GM12878 (cell line): ENCODE data around the gene KRTAP10-10. TPM values are rescaled to one million over a fixed set of nuclear protein-coding genes. Genes with fewer than 3 reads are reported as not detected.

Experiments
- ATAC-seq: fragments of 200-7000 bp; cut with Tn5 transposase; 3 replicates; pipeline ENCODE4 v1.9.1; 2020; ENCODE audit warnings: mild to moderate bottlenecking, moderate library complexity
- BruUV-seq: library from RNA; stranded (reverse); fragments of 400-500 nt; replicated peaks from 2 replicates; lab custom pipeline; 2021; lab: Mats Ljungman, UMichigan
- CTCF ChIA-PET: fragments of 300-600 bp; sonication (Branson Sonifier 250); formaldehyde crosslinking; extraction: SDS; loops from one replicate; lab custom pipeline; 2021; ENCODE audit warnings: inconsistent platforms; lab: Yijun Ruan, JAX
- POLR2A ChIA-PET: fragments of 350-600 bp; formaldehyde crosslinking; extraction: SDS; loops from one replicate; lab custom pipeline; 2021; ENCODE audit warnings: inconsistent platforms; lab: Charles Lee
- RAD21 ChIA-PET: fragments of 300-600 bp; sonication (Branson Sonifier 250); formaldehyde crosslinking; loops from one replicate; lab custom pipeline; 2023; ENCODE audit warnings: antibody characterized with exemption; ENCODE audit not compliant: unreplicated experiment; lab: Charles Lee
- SMC1A ChIA-PET: fragments of 300-600 bp; sonication (Branson Sonifier 250); formaldehyde crosslinking; loops from one replicate; lab custom pipeline; 2023; ENCODE audit not compliant: unreplicated experiment, uncharacterized antibody; lab: Charles Lee
- DNase-seq: peaks from one replicate; pipeline ENCODE4 v3.0.0-alpha.2; 2011; ENCODE audit warnings: low read depth, low spot score
- FAIRE-seq: peaks from 3 replicates; lab custom pipeline; 2011; peaks lifted over from hg19 to GRCh38; lab: Jason Lieb, UNC
- H2AFZ ChIP-seq: 2 replicates; pipeline ENCODE4 v1.6.0; 2011; ENCODE audit warnings: low read depth, low read length, control low read depth; ENCODE audit not compliant: control insufficient read depth
- H3K27ac ChIP-seq: 2 replicates; pipeline ENCODE4 v1.5.1; 2011; ENCODE audit warnings: control low read depth; ENCODE audit not compliant: control insufficient read depth, insufficient read depth
- H3K27me3 ChIP-seq, 2 experiments: replicated peaks in 1 of 2; 2 replicates each; pipeline versions ENCODE4 v1.6.0 to v1.6.1; 2011; ENCODE audit warnings: low read length in 1 of 2; ENCODE audit not compliant: control insufficient read depth in 2 of 2, insufficient read depth in 2 of 2
- H3K36me3 ChIP-seq, 2 experiments: 2 replicates each; pipeline ENCODE4 v1.5.1; 2011; ENCODE audit warnings: low read length in 1 of 2; ENCODE audit not compliant: control insufficient read depth in 2 of 2, insufficient read depth in 2 of 2
- H3K4me1 ChIP-seq: 2 replicates; pipeline ENCODE4 v1.6.1; 2011; ENCODE audit warnings: mild to moderate bottlenecking, low read length, moderate library complexity, mixed read lengths; ENCODE audit not compliant: control insufficient read depth, insufficient read depth
- H3K4me2 ChIP-seq: 2 replicates; pipeline ENCODE4 v1.6.0; 2011; ENCODE audit warnings: control low read depth; ENCODE audit not compliant: control insufficient read depth, insufficient read depth
- H3K4me3 ChIP-seq: fragments of 200-600 bp; sonication (generic); 2 replicates; pipeline ENCODE4 v1.5.1; 2016
- H3K79me2 ChIP-seq: 2 replicates; pipeline ENCODE4 v1.6.0; 2011; ENCODE audit warnings: low read length; ENCODE audit not compliant: control insufficient read depth, insufficient read depth
- H3K9ac ChIP-seq: 2 replicates; pipeline ENCODE4 v1.8.0; 2011; ENCODE audit warnings: low read length, control low read depth, mixed read lengths; ENCODE audit not compliant: control insufficient read depth, insufficient read depth
- H3K9me3 ChIP-seq: replicated peaks from 3 replicates; pipeline ENCODE4 v1.5.1; 2011; ENCODE audit warnings: mild to moderate bottlenecking, low read length; ENCODE audit not compliant: control insufficient read depth, insufficient read depth
- H4K20me1 ChIP-seq: 2 replicates; pipeline ENCODE4 v1.6.0; 2011; ENCODE audit not compliant: control insufficient read depth, insufficient read depth
- CBX5 ChIP-seq: sonication (generic); IDR thresholded peaks from 2 replicates; pipeline ENCODE4 v1.6.1; 2016; ENCODE audit warnings: low read depth, moderate library complexity, mild to moderate bottlenecking, inconsistent platforms
- NRF1 ChIP-seq: conservative IDR thresholded peaks from 2 replicates; pipeline ENCODE4 v1.6.1; 2011; ENCODE audit warnings: mild to moderate bottlenecking, low read depth, low read length, improper control_type of control experiment
- SIN3A ChIP-seq: IDR thresholded peaks from 2 replicates; pipeline ENCODE4 v1.6.1; 2012; ENCODE audit warnings: low read depth, low read length, improper control_type of control experiment
- ZBTB33 ChIP-seq: fragments of 450-650 bp; IDR thresholded peaks from 2 replicates; pipeline ENCODE4 v1.6.1; 2017; ENCODE audit warnings: mild to moderate bottlenecking
- WGBS: methylation state at CpG from one replicate; pipeline ENCODE4 v1.1.6; 2016; ENCODE audit warnings: low lambda C conversion rate; ENCODE audit not compliant: insufficient replicate concordance, insufficient coverage; ENCODE audit errors: missing lambda C conversion rate; 5-methylcytosine and 5-hydroxymethylcytosine counted together
- in situ Hi-C: fragments of 300-500 bp; cut with MboI; formaldehyde crosslinking; loops from 9 replicates; pipeline ENCODE4 v1.14.3; 2018; ENCODE audit warnings: mixed read lengths
- intact Hi-C: fragments of 100-400 bp; cut with micrococcal nuclease; formaldehyde crosslinking; loops from one replicate; pipeline ENCODE4 v1.14.2; 2022; ENCODE audit not compliant: unreplicated experiment
- polyA plus RNA-seq, 11 experiments: library from polyadenylated mRNA; depleted of rRNA in 4 of 11; unstranded in 6 of 11; stranded (reverse) in 5 of 11; fragments of >200 nt; fragmentation: Nextera tagmentation in 4 of 11; fragmentation: Illumina TruSeq in 1 of 11; extraction: Ambion mirVana in 4 of 11; extraction: Trizol in 1 of 11; gene quantifications; 1 replicate in 1 of 11; 2 replicates in 10 of 11; pipeline versions ENCODE4 v1.2.1 to v1.2.3, GENCODE V29; 2011 to 2016; ENCODE audit warnings: inconsistent platforms in 2 of 11, missing spikeins in 2 of 11, low read depth in 1 of 11
- total RNA-seq, 4 experiments: library from RNA; depleted of rRNA in 3 of 4; stranded (reverse); fragments of >200 nt in 3 of 4; fragmentation: Illumina TruSeq in 1 of 4; extraction: Trizol in 1 of 4; gene quantifications; 2 replicates each; pipeline versions ENCODE4 v1.2.1 to v1.2.3, GENCODE V29; 2013 to 2021
- TF ChIP-seq, protein P1 (sequence below): IDR thresholded peaks from 2 replicates; pipeline ENCODE4 v1.6.1; 2011; ENCODE audit warnings: borderline replicate concordance, low read depth, mild to moderate bottlenecking, moderate library complexity, low read length; ENCODE audit not compliant: insufficient read depth, poor library complexity, severe bottlenecking

KRTAP10-10 gene
- total and polyA plus RNA-seq, 10 of the 15 experiments (the other 5 are each of a cell fraction or from before 2014, with no cell fraction given), result not detected

- Histone ChIP-seq H3K27ac (no peak within 1 kb of the TSS), H3K4me2 (no peak within 1 kb of the TSS), H3K27me3 (no peaks in the 10 kb centered on the region), H3K4me3 (no peak within 1 kb of the TSS), H2AFZ (no peak within 1 kb of the TSS), H4K20me1 (no peaks in the 10 kb centered on the region), H3K9ac (no peak within 1 kb of the TSS), H3K36me3 (no peaks in the 10 kb centered on the region), H3K4me1 (no peaks in the 10 kb centered on the region), H3K9me3 (no peaks in the 10 kb centered on the region; the same call in 2 of the 3 replicates), H3K79me2 (no peaks in the 10 kb centered on the region)
- SMC1A ChIA-PET, result no interaction called here
- intact Hi-C loops (no loop called here), in situ Hi-C loops (no loop called here)
- WGBS, result 15% methylated on average over 19 of the region's 19 CpGs
- RAD21 ChIA-PET, result no interaction called here
- CTCF ChIA-PET, result interaction anchor here (0.6 kb wide), 1 partner anchor 87 kb away, joined by 3 read pairs; no protein-coding TSS in a partner anchor
- FAIRE-seq (no peak), ATAC-seq (no peak), DNase-seq (no peak)
- POLR2A ChIA-PET, result no interaction called here
- BruUV-seq, result no TSS peak
- TF ChIP-seq ZBTB33 (no peak), SIN3A (no peak), NRF1 (no peak), CBX5 (no peak)
- TF ChIP-seq, protein P1, sequence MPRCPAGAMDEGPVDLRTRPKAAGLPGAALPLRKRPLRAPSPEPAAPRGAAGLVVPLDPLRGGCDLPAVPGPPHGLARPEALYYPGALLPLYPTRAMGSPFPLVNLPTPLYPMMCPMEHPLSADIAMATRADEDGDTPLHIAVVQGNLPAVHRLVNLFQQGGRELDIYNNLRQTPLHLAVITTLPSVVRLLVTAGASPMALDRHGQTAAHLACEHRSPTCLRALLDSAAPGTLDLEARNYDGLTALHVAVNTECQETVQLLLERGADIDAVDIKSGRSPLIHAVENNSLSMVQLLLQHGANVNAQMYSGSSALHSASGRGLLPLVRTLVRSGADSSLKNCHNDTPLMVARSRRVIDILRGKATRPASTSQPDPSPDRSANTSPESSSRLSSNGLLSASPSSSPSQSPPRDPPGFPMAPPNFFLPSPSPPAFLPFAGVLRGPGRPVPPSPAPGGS, result no peak
Observed at GRCh38 chr21:44666401-44667320, 29.5 kb downstream of the KRTAP10-10 start, which contains the start of gene KRTAP12-2. KRTAP12-2 (minus strand) TSS chr21:44666927; CDS start chr21:44666886, 41 bp downstream.
